GM12875 (cell line): Measurements from ENCODE around the gene LBX2.
"Not testable (repeated sequence)": the region's sequence is repeated elsewhere in the genome, so short reads cannot be mapped to it uniquely, and the experiment has no call there.

Experiments
- H3K4me3 ChIP-seq: one replicate; pipeline ENCODE4 v1.5.1; 2011; ENCODE audit warnings: low read depth, low read length, control low read depth
- TF ChIP-seq, protein P1 (sequence below): IDR thresholded peaks from 2 replicates; pipeline ENCODE4 v1.5.1; 2011; ENCODE audit warnings: low read depth, mild to moderate bottlenecking, control low read depth, inconsistent platforms, low read length, moderate library complexity, borderline replicate concordance; ENCODE audit not compliant: insufficient read depth

Gene LBX2

DNA sequence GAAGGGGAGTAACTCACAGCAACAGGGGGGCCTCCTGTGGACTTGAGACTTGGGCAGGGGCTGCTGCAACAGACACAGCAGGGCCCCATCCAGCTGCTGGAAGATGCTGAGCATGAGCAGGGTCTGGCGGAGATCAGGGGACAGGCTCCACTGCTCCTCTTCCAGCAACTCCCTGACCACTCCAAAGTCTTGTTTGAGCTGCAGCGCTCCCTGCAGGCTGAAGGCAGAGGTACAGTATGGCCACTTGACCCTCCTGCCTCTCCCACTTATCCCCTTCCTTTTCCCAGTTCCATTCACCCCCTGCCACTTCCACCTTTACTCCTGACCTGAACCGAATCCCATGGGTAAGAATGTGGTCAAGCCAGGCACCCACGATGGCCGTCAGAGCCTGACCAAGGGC is 24.5 kb downstream of the LBX2 start:
- TF ChIP-seq, protein P1, sequence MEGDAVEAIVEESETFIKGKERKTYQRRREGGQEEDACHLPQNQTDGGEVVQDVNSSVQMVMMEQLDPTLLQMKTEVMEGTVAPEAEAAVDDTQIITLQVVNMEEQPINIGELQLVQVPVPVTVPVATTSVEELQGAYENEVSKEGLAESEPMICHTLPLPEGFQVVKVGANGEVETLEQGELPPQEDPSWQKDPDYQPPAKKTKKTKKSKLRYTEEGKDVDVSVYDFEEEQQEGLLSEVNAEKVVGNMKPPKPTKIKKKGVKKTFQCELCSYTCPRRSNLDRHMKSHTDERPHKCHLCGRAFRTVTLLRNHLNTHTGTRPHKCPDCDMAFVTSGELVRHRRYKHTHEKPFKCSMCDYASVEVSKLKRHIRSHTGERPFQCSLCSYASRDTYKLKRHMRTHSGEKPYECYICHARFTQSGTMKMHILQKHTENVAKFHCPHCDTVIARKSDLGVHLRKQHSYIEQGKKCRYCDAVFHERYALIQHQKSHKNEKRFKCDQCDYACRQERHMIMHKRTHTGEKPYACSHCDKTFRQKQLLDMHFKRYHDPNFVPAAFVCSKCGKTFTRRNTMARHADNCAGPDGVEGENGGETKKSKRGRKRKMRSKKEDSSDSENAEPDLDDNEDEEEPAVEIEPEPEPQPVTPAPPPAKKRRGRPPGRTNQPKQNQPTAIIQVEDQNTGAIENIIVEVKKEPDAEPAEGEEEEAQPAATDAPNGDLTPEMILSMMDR = peak; percentile 56
- H3K4me3 ChIP-seq = no peak overlapping the region

- no peak overlapping the region for H3K4me3 ChIP-seq
- TF ChIP-seq, protein P1 = no peak
Measured at GRCh38 chr2:74474481-74474880, 24.9 kb downstream of the LBX2 start.

GRCh38 chr2:74472945-74473258 is 26.5 kb downstream of the LBX2 start:
- TF ChIP-seq, protein P1 = no peak
- peak overlapping the region; percentile 70 for H3K4me3 ChIP-seq

- TF ChIP-seq, protein P1 = no peak
- peak within 1 kb of the TSS; percentile 70 for H3K4me3 ChIP-seq
Measured at GRCh38 chr2:74472086-74472944, 27.1 kb downstream of the LBX2 start, which contains the start of gene MRPL53. Gene MRPL53, minus strand, starts transcription at chr2:74472680. Its CDS starts 20 bp downstream, at chr2:74472660.

DNA sequence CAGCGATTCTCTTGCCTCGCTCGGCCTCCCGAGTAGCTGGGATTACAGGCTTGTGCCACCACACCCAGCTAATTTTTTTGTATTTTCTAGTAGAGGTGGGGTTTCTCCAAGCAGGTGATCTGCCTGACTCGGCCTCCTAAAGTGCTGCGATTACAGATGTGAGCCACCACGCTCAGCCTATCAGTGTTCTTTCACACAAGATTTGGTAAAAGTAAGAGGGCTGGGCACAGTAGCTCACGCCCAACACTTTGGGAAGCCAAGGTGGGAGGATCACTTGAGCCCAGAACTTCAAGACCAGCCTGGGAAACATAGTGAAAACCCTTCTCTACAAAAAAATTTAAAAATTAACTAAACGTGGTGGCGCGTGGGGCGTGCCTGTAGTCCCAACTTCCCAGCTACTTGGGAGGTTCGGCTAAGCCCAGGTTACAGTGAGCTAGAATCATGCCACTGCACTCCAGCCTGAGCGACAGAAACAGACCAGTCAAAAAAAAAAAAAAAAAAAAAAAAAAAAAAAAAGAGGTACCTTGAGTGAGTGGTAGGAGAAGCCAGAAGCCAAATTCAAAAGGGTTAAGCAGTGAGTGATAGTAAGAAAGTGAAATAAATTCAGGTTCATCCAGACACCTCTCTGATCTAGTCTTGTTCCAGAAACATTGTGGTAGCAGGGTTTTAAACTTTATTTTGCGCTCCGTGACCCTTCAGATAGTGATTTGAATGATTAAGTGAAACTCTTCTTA is 27.9 kb downstream of the LBX2 start:
- H3K4me3 ChIP-seq = peak overlapping the region; percentile 70
- TF ChIP-seq, protein P1 = no peak

- H3K4me3 ChIP-seq = not testable (repeated sequence)
Measured at GRCh38 chr2:74470742-74471141, 28.7 kb downstream of the LBX2 start.

DNA sequence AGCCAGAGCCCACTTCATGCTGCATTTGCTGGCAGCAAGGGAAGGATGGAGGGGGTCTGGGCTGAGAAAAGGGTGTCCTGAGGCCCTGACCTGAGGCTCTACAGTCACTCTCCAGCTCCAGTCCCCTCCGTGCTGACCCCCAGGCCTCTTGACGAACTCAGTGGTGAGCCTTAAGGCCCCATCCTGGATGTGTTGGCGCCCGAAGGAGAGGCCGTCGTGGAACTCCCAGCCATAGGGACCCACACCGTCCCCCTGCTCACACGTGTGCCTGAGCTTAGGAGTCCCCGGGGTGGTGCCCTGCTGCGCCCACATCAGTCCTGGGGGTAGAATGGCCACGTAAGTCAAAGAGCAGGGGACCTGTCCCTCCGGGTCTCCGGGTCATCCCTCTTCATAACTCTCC is 35.0 kb downstream of the LBX2 start:
- H3K4me3 ChIP-seq = peak overlapping the region; percentile 95
- TF ChIP-seq, protein P1 = no peak
